Spinal cord (tissue), 10 donors: Measurements from ENCODE around the gene C12orf60. TPM values are rescaled to one million over a fixed set of nuclear protein-coding genes. Genes with fewer than 3 reads are reported as not detected.
A peak's percentile ranks its signal among the peaks of the same experiment; 100 is the strongest.

Experiments
- DNase-seq, 6 donors: peaks; one replicate each; pipeline versions ENCODE4 v3.0.0 to v3.0.0-alpha.2; 2013 to 2015; ENCODE audit warnings: low spot score in 6 of 6, low read depth in 4 of 6
- H3K27ac ChIP-seq: one replicate; pipeline ENCODE4 v1.5.1; 2013; ENCODE audit warnings: low read depth, low read length, control low read depth
- H3K27me3 ChIP-seq: one replicate; pipeline ENCODE4 v1.6.1; 2013; ENCODE audit warnings: low read length; ENCODE audit not compliant: control insufficient read depth, insufficient read depth
- H3K36me3 ChIP-seq: one replicate; pipeline ENCODE4 v1.6.1; 2013; ENCODE audit warnings: low read length; ENCODE audit not compliant: control insufficient read depth, insufficient read depth
- H3K4me1 ChIP-seq: one replicate; pipeline ENCODE4 v1.6.1; 2013; ENCODE audit warnings: low read length; ENCODE audit not compliant: control insufficient read depth, insufficient read depth
- H3K4me3 ChIP-seq: one replicate; pipeline ENCODE4 v1.5.1; 2013; ENCODE audit warnings: low read depth, low read length, control low read depth
- H3K9me3 ChIP-seq: one replicate; pipeline ENCODE4 v1.6.1; 2013; ENCODE audit warnings: low read length; ENCODE audit not compliant: control insufficient read depth, insufficient read depth
- WGBS: methylation state at CpG from one replicate; pipeline ENCODE4 v1.1.5; 2013; ENCODE audit warnings: missing lambda C conversion rate; ENCODE audit not compliant: insufficient coverage; 5-methylcytosine and 5-hydroxymethylcytosine counted together
- polyA plus RNA-seq, 2 donors: library from polyadenylated mRNA; unstranded; fragments of 120-200 nt; gene quantifications; one replicate each; pipeline ENCODE4 v1.2.1, GENCODE V29; 2013; ENCODE audit not compliant: insufficient read length in 2 of 2
- total RNA-seq, 2 donors: library from RNA; depleted of rRNA in 1 of 2; stranded (reverse); fragments of 120-200 nt in 1 of 2; fragments of >200 nt in 1 of 2; gene quantifications; one replicate each; pipeline versions ENCODE4 v1.2.3 to v1.2.4, GENCODE V29; 2013 to 2014
- donor health status: healthy.

Gene C12orf60
- total and polyA plus RNA-seq, 4 donors, result 2.8 to 7.2 (median 3.7) TPM

DNA sequence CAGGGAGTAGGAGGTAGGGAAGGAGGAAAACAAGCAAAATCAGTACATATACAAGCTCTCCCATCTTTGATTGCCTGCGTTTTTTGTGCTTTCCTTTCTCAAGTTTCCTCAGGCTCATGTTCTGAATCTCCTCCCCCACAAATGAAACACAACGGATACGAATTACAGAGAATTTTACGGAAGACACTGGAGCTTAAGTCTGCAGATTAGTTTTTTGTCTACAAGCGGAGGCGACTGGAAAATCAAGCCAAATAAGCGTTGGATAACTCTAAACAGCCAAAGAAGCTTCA, 804 bp upstream of the C12orf60 start:
- WGBS, result 0% methylated on average over 5 of the region's 7 CpGs
- H3K4me3 ChIP-seq, result peak overlapping the region; percentile 78
- no peaks in the 10 kb centered on the region for H3K27me3 ChIP-seq
- no peaks in the 10 kb centered on the region for H3K4me1 ChIP-seq
- peak in 1 of 6 donors; percentile 28 for DNase-seq
- no peaks in the 10 kb centered on the region for H3K9me3 ChIP-seq
- H3K27ac ChIP-seq, result peak overlapping the region; percentile 90
- no peaks in the 10 kb centered on the region for H3K36me3 ChIP-seq

DNA sequence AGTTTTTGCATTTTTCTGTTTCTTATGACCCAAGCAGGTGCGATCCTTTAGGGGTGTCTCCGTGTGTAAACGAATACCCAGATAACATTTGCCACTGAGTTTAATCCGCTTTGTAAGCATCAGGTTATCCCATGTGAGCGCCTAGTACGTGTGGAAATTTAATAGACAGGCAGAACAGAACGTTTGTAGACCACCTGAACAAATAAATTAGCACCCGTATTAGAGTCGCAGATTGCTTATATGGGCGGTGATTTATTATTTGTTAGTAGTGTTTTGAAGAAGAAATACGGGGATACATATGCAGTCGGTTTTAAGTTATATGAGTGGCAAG, 325 bp downstream of the C12orf60 start:
- no peak for DNase-seq
- 0% methylated on average over 3 of the region's 12 CpGs for WGBS
- peak overlapping the region; percentile 82 for H3K27ac ChIP-seq
- H3K4me1 ChIP-seq, result no peaks in the 10 kb centered on the region
- no peaks in the 10 kb centered on the region for H3K27me3 ChIP-seq
- H3K4me3 ChIP-seq, result peak overlapping the region; percentile 78
- H3K36me3 ChIP-seq, result no peaks in the 10 kb centered on the region
- no peaks in the 10 kb centered on the region for H3K9me3 ChIP-seq

DNA sequence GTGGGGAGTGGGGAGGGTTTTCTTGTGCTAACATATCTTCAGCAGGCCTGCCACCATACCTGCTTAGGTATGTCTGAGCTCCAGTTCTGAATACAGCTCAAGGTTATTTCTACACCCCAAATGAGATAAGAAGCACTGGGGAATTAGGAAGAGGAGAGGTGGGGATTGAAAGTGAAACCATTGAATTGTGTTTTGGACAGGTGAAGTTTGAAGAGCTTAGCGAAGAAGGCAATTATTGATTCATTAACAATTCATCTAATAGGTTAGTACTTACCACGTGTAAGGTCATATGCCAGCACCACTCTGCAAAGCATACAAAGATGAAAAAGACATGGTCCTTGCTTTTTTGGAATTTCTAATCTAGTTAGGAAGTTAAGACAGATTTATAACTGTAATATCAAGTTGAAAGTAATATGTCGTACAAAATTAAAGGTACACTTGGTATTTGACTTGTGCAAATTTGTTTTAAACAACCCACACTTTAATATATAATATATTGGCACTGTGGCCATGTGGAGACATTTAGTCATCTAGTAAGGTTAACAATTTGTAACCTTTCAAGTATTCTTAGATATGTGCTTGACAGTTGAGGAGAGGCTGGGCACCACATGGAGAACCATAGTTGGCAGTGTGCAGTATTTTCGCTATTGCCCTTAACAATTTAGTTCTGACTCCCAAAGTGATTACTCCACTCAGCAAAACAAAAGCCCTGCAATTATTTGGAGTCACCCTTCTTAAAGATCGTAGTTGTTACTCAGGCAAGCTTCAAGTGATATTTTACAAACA, 6.9 kb downstream of the C12orf60 start:
- no peaks in the 10 kb centered on the region for H3K9me3 ChIP-seq
- H3K27me3 ChIP-seq, result no peaks in the 10 kb centered on the region
- H3K4me1 ChIP-seq, result no peaks in the 10 kb centered on the region
- 90% methylated on average over 2 of the region's 5 CpGs for WGBS
- no peak for DNase-seq
- no peak overlapping the region for H3K27ac ChIP-seq
- no peak overlapping the region for H3K4me3 ChIP-seq
- no peaks in the 10 kb centered on the region for H3K36me3 ChIP-seq

DNA sequence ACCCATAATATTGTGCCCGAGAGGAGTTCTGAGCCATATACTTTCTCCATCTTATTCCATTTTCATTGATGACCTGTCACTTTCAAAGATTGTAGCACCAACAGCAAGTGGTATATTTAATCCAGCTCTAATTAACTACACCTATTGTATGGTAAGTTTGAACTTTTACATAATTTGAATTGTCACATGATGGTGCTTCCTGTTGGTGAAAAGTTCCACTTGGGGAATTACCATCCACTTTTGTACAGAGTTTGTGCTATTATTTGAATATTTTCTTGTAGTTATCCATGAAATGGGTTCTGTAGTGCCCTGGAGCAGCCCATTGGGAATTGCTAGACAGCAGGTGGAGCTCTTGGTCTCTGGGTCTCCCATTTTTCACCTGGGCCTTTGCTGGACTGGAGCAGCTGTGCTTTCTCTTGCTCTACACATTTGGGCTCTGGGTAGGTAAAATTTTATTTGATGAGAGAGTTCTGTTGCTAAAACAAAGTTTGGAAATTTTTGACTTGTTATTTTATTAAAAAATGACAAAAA, 7.5 kb downstream of the C12orf60 start:
- H3K4me3 ChIP-seq, result no peak overlapping the region
- WGBS, result no CpG with 5 or more reads among the region's 1 CpG
- no peaks in the 10 kb centered on the region for H3K4me1 ChIP-seq
- H3K27ac ChIP-seq, result no peak overlapping the region
- no peaks in the 10 kb centered on the region for H3K27me3 ChIP-seq
- H3K36me3 ChIP-seq, result no peaks in the 10 kb centered on the region
- no peaks in the 10 kb centered on the region for H3K9me3 ChIP-seq
- DNase-seq, result no peak

DNA sequence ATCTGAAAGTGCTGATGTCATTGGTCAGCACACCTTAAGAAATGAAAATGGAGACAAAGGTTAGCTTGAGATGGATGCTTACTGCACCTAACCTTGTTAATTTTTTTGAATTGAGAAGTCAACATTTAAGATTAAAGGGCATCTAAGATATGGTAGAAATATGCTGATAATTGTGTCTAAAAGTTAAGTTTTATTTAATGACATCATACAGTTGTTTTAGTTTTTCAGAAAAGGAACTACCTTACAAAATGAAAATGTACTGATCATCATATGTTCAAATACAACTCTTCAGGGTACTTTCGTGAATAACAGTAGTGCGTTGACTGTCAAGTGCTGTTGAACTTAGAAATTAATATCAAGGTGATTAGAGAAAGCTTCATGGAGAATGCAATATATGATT, 8.0 kb downstream of the C12orf60 start:
- Histone ChIP-seq H3K27me3 (no peaks in the 10 kb centered on the region), H3K27ac (no peak overlapping the region), H3K4me1 (no peaks in the 10 kb centered on the region), H3K4me3 (no peak overlapping the region), H3K36me3 (no peaks in the 10 kb centered on the region), H3K9me3 (no peaks in the 10 kb centered on the region)
- no peak for DNase-seq
- WGBS, result no CpG with 5 or more reads among the region's 2 CpGs

DNA sequence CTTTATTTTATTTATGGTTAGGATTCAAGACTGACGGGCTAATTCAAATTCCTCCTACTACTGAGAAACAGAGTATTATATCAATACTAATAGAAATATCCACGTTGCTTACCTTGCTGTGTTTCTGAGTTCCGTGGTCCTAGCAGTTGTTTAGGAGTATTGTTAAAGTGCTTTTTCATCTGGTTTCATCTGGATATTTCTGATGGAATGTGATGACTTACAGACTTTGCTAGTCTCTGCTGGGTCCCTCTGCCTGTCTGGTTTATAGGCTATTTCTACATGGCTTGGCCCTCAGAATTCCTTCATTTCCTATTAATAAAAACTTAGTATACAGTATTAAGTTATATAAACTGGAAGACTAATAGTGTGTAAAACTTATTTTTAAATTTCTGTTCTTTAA, 10.5 kb downstream of the C12orf60 start, which contains the start of gene SMCO3:
Gene SMCO3, minus strand, starts transcription at position 169 of the 400 bp plus-strand sequence. CDS start 7,502 bp downstream, outside the sequence.
- H3K9me3 ChIP-seq, result no peaks in the 10 kb centered on the region
- no CpG with 5 or more reads among the region's 3 CpGs for WGBS
- H3K36me3 ChIP-seq, result no peaks in the 10 kb centered on the region
- H3K4me3 ChIP-seq, result peak within 1 kb of the TSS; percentile 16
- H3K4me1 ChIP-seq, result no peaks in the 10 kb centered on the region
- no peak within 1 kb of the TSS for H3K27ac ChIP-seq
- no peaks in the 10 kb centered on the region for H3K27me3 ChIP-seq
- no peak for DNase-seq

DNA sequence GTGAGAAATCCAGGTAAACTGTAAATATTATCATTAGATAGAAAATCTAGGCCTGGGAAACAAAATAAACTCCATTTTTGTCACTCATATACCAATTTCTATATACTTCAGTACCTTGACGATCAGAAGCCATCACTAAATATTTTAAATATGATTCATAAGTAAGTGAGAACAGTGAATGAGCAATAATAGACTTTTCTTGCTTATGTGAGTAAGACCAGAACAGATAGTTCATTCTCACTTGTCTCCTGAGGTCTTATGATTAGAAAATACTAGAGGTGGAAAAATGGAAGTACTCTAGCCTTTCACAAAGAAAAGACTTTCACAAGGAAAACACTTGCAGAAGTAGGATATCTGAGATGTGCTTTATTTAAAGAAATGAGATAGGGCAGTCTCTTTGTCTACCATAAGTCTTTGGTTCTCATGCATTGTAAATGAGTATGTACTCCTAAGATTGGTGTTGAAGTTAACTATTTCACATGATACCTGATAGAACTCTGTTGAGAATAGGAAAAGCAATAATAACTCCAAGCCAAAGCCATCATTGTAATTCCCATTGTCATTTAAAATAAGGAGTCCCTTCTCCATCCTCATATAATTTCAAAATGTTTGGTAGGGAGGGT, 20.7 kb downstream of the C12orf60 start:
- Histone ChIP-seq H3K27me3 (no peaks in the 10 kb centered on the region), H3K4me3 (no peak overlapping the region), H3K4me1 (no peaks in the 10 kb centered on the region), H3K27ac (no peak overlapping the region), H3K9me3 (peaks cover 1% of the 10 kb centered on the region), H3K36me3 (no peaks in the 10 kb centered on the region)
- DNase-seq, result no peak
- no CpG with 5 or more reads among the region's 1 CpG for WGBS

DNA sequence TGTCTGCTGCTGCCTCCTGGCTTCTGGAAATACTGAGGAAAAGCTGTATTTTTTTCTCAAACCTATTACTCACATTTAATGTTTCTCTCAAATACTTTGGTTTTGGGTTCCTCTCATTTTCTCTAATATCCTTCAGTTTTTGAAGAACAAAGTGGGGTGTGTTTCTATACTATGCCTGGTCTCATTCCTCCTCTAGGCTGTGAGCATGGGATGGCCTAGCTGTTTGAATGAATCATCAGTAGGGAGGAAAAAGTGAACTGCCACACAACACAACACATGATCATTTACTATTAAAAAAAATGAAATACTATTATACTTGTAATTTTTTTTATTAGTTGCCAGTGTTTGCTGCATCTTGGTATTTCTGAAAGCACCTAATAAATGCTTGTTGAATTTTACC, 21.8 kb downstream of the C12orf60 start:
- no peak overlapping the region for H3K4me3 ChIP-seq
- no peaks in the 10 kb centered on the region for H3K27me3 ChIP-seq
- H3K27ac ChIP-seq, result no peak overlapping the region
- H3K4me1 ChIP-seq, result no peaks in the 10 kb centered on the region
- H3K9me3 ChIP-seq, result peaks cover 1% of the 10 kb centered on the region
- DNase-seq, result no peak
- no peaks in the 10 kb centered on the region for H3K36me3 ChIP-seq

DNA sequence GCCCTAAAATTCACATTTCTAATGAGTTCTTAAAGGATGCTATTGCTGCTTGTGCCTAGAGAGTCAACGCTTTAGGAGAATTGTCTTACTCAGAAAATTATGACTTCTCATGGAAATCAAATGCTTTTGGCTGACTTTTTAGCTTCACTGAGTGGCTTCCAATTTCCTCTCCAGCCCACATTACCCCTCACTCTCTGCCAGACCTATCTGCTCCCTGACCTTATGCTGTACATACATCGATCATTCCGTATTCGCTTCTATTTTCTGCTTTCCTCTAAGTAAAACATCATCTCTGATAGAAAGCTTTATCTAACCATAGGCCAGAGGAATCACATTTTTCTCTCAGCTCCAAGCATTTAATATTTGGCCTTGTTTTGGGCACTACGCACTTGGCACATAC, 23.0 kb downstream of the C12orf60 start:
- Histone ChIP-seq H3K4me1 (no peaks in the 10 kb centered on the region), H3K27me3 (no peaks in the 10 kb centered on the region), H3K4me3 (no peak overlapping the region), H3K9me3 (peaks cover 1% of the 10 kb centered on the region), H3K27ac (no peak overlapping the region), H3K36me3 (no peaks in the 10 kb centered on the region)
- DNase-seq, result no peak
- WGBS, result 96% methylated on average over 4 of the region's 5 CpGs

DNA sequence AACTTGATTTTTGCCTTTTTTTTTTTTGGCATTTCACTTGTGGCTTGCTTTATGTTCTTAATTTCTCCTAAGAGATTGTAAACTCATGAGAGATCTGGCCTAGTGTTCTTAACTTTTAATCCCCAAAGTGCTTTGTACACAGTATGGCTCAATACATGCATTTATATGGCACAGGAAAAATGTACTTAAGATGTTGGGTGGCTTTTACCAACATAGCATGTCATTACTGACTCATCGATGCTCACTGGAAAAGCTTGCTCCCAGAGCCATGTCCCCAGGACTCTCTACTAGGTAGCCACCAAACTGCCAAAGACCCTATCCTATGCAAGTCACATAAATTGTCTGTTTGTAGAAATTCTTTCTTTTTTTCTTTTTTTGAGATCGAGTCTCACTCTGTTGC, 23.6 kb downstream of the C12orf60 start:
- WGBS, result 71% methylated on average over 1 of the region's 2 CpGs

More for the DNA sequence above, 23.6 kb downstream of the C12orf60 start:
- H3K27me3 ChIP-seq, result no peaks in the 10 kb centered on the region
- H3K4me1 ChIP-seq, result no peaks in the 10 kb centered on the region
- no peaks in the 10 kb centered on the region for H3K36me3 ChIP-seq
- peaks cover 1% of the 10 kb centered on the region for H3K9me3 ChIP-seq
- DNase-seq, result no peak
- no peak overlapping the region for H3K27ac ChIP-seq
- no peak overlapping the region for H3K4me3 ChIP-seq
